HG03439 (cell line): ENCODE results near the gene FAM83G.

Source experiments
- ATAC-seq: cut with Tn5 transposase; IDR thresholded peaks from one replicate; pipeline ENCODE4 v1.9.1; 2021; ENCODE audit warnings: mild to moderate bottlenecking, moderate library complexity; ENCODE audit not compliant: unreplicated experiment

Gene FAM83G

DNA sequence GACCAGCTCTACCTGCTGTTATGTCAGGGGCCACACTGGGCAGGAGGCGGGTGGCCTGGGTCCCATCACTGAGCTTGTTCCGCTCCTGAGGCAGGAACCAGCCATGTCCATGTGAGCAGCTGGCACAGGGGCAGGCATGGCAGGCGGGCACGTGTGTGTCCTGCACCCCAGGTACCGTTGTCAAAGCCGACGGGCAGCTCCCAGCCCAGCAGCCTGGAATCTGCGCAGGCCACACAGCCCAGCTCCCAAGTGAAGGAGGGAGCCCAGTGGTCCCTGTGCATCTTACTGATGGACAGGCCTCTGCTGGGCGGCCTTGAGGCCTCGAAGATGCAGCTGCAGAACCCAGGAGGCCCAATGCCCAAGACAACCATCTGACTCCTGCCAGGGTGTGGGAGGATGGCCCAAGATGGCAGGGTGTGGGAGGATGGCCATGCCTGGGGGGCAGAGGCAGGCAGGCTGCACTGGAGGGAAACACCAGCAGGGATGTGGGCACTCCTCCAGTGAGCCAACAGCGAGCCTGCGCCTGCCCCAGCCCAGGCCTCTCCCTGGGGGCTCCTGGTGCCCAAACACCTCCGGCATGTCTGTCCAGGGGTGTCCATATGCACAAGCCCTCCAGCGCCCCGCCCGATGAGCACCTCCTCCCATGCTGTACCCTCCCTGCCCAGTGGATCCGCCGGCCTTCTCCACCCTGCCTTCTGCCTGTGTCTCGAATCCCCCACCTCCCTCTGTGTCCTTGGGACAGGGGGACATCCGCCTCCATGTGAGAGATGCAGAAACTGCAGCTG is 12.8 kb downstream of the FAM83G start:
- ATAC-seq: no peak

DNA sequence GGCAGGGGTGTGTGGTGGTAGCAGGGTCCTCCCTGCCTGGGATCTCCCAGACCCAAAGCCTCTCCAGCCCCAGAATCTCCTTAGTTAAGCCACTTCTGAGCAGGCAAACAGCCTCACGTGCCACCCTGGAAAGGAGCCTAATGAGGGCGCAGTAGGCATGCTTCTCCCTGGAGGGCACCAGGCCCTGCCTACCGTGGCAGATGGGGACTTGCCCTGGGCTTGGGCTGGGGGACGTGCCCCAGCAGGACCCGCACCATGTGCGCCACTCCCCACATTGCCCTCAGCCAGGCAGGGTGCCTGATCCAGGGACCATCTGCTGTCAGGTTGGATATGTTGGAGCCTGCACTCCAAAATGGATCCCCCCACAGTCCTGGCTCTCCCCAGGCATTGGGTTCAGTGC is 14.2 kb downstream of the FAM83G start:
- no peak for ATAC-seq

DNA sequence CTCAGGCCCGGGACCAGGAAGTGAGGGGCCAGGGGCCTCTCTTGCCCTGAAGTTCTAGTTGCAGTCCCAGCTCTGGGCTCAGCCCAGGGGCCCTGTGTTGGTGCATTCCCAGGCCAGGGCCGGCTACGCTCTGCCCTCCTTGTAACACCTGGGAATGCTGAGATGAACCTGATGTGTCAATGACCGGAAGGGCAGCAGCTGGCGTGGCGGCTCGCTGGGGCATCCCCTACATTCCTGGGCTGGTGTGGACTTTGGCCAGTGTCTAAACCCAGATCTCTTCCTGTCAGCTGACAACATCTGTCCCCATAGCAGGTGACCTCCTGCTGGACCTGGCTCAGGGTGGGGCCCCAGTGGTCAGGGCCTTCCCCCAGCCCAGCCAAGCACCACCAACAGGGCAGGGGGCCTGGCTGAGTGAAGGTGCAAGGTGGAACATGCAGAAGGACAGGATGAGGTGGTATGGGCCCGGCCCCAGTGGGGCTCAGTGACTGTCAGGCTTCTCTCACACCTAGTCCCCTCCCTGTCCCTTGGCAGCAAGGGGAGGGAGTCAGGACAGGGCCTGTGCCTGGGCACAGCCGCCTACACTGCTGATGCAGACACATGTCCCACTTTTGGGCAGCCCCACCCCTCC is 15.9 kb downstream of the FAM83G start:
- ATAC-seq: no peak

DNA sequence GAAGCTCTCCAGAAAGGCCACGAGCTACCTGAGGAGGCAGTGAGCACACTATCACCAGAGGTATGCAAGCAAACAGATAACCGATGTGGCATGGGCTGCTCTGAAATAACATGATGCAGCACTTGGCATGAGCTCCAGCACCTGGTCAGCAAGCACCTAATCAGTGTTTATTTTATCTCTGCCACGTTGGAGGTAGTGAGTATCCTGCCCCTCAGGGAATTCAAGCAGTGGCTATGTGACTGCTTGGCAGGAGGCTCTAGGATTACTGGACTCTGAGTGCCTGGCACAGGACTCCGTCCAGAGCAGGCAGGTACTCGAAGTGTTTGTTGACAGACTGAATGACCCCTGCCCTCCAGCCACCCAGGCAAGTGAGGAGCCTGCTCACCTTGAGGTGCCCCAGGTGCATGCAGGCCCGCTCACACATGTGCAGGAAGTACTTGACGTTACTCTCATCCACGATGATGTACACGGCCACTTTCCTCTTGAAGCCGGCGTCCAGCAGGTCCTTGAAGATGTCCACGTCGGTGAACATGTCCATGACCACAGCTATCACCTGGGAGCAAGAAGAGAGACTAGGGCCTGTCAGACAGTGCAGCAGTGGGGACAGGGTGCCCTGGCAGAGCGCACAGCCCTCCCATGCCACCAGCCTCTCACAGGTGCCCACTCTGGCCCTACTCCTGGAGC is 16.6 kb downstream of the FAM83G start:
- ATAC-seq: no peak

DNA sequence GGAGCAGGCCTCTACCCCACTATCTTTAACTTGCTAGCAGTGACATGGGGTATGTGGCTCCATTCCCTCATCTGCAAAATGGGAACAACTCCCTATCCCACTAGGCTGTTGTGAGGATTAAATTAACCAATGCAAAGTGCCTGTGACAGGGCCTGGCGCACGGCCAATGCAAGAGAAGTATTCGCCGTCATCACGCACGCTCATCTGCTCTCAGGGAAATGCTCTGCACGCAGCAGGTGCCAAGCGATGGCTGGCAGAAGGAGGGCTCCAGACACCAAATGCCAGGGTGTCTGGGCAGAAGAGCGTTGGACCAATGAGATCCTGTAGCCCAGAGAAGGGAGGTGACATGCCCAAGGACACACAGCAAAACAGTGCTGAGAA is 17.3 kb downstream of the FAM83G start:
- ATAC-seq: no peak

DNA sequence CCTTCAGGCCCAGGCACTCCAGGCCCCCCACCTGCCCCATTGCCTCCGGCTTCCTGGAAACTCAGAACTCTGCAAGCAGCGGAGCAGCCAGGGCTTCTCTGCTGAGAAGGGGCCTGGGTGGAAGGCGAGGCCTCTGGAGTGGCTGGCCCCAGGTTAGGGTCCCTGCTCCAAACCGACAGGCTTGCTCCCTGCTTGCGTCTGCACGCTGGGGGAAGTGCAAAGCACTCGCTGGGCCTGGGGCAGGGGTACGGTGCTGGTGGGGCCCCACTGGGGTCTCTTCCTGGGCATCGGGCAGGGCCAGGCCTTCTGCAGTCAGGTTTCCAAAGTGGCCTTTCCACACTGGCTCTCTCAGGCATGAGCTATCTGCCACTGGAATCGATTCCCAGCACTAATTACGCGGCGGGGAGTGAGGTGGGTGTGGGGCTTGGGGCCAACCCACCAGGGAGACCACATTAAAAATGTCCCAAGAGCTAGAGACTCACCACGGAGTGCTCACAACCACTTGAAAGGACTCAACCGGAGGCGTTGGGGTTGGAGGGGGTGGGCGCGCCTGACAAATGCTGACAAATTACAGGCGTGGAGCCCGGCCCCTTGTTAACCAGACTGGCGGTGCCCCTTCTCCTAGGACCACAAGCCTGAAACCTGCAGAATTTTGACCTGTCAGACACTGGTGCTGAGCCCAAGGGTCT is 17.9 kb downstream of the FAM83G start:
- no peak for ATAC-seq

DNA sequence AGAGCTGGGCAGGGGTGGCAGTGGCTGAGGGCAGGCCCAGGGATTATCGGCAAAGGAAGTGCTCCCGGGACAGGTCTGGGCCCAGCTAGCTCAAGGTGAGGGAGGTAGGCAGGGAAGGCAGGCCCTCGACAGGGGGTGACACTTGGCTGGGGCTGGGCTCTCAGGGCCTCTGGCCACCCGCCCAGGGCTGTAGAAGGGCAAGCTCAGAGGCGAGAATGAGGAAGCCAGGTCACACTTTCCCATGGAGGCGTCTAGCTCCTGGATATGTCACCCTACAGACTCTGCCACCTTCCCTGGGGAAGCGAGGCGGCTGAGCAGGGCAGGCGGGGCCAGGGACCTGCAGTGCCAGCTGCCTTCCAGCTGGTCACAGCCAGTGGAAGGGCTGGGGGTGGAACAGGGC is 19.1 kb downstream of the FAM83G start:
- ATAC-seq: no peak

DNA sequence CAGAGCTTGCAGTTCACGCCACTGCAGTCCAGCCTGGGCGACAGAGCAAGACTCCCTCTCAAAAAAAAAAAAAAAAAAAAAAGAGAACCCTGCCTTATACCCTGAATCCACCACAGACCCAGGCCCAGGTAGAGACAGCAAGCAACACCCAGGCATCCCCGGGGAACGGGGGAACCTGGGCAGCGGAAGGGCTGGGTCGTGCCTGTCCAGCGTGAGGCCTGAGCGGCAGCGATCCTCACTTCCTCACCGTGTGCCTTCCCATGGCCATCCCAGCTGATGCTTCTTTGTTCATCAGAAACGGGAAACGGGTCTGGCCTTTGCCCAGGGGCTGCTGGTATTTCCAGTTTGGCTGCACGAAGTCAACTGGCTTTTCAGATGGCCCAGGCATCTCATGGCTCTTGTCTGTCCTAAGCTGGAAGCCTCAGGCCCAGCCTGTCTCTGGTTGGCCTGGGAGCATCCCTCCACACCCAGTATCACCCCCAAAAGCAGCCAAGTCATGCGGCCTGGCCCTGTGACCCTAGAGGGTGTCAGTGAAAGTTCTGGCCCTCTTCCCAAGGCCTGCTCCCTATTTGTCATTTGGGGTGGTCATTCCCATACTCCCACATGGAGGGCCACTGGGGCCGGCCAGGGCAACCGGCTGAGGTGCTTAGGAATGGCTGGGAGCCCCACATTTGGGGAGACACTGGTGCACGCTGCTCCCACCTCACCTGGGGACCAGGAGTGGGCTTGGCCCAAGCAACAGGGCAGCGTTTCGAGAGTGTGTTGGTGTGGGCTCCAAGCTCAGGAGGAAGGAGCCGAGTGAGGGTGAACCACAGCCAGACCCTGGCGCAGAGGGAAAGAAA is 20.1 kb downstream of the FAM83G start:
- ATAC-seq: no peak

DNA sequence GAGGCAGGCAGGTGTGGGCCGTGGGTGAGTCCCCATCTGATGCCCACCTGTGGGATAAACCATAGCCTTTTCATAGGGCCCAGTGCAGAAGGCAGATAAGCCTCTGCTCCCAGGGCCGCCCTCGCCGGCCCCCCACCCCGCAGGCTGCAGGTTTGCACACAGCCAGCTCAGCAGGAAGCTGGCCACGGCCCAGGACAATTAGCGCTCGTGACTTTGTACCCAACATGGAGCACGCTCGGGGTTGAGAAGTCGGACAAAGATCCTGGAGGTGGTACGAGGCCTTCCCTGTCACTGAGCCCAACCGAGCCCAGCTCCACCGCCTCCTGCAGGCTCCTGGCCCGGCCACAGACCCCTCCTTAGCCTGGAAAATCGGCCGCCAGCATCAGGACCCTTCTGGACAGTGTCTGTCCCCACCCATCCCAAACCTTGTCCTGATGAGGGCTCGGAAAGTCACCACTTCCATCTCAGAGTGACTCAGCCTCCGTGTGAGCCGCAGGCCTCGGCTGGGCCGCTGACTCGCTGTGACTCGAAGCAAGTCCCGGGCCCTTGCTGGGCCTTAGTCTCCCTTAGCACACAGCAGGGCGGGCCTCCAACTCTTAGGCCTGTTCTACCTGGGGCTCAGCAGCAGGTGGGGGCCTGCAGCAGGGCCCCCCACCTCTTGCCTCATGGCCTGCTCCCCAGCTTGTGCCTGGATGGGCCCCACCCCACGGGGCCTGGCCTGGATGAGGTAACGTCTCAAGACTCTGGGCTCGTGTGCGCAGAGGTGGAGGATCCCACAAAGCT is 22.7 kb downstream of the FAM83G start:
- no peak for ATAC-seq

DNA sequence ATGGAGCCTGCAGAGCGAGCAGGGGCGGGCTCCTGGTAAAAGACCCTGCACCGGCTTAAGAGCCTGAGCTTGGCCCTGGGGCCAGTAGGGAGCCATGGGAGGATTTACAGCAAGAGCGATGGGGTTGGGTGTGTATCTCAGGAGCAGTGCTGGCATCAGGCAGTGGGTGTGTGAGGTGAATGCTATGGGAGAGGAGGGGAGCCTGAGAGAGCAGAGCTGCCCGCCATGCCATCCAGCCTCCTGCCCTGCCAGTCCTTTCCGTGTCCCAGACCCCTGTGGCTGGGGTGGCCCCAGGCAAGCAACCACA is 23.3 kb downstream of the FAM83G start:
- ATAC-seq: no peak

DNA sequence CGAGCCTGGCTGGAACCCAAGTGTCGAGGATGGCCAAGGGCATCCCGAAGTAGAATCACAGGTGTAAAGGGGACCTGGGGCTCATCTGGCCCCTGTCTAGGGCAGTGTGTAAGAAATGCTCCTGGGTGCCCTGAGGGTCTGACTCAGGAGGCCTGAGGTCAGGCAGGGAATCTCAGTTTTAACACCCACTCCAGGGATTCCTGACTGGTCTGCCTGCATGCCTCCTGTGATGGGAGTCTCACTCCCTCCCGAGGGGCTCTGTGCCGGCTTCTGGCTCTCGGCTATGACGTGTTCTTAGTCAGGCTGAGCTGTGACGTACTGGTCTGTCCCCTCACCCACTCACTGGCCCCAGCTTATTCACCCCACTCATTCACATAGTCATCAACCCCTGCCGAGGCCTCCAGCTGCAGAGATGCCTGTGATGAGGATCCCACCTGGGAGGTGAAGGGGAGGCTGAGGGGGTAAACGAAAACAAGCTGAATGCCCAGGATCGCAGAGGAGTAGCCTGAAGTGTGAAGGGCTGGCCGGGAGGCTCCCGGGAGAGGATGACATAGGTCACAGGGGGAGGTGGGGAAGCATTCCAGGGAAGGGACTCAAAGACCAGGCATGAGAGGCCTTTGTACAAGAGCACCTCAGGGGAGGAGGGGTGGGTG is 23.8 kb downstream of the FAM83G start:
- ATAC-seq: no peak

DNA sequence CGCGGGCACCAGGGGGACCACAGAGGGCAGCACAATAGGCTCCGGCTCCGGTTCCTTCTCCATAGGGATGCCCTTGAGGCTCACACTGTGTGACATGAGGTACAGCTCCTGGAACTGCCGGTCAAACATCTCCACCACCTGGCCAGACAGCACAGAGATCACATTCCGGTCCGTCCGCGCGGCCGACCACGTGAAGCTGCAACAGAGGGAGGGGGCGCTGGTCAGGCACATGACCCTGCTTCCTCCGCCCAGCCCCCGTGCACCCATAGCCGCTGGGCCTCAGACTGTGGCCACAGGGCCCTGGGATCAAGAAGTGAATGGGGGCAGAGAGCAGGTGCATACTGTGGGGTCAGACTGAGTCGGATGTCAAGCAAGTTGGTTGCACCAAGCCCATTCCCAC is 25.9 kb downstream of the FAM83G start:
- no peak for ATAC-seq

DNA sequence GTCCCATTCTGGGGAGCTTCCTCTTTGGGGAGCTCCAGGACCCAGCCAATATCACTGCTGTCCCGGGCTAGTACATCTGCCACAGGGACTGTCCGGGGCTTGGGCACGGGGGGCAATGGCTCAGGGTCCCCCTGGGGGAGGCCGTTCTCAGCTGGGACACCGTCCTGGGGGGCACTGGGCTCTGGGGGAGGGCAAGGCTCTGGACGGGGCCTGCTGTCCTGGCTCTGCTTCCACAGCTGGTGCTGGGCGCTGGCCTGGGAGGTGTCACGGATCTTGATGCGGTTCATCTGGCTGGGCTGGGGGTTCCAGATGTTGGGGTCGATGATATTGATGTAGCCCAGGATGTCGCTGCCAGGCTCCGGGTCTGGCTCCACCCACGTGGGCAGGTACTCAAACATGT is 26.5 kb downstream of the FAM83G start:
- ATAC-seq: no peak

DNA sequence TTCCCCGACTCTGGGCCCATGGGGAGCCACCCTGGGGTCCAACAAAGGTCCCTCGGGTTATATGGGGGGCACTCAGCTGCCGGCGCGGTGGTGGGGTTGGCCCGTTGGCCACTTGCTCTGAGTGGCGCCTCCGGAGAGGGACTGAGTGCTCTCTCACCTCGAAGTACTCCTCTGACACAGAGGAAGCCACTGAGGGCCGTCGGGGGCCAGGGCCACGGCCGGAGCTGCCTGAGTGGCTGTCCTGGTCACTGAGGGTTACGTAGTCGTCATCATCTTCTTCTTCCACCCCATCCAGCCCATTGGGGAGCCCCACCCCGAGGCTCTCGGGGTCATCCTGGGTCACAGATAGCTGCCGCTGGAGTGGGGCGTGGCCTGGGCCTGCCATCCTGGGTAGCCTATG is 26.9 kb downstream of the FAM83G start:
- ATAC-seq: no peak

DNA sequence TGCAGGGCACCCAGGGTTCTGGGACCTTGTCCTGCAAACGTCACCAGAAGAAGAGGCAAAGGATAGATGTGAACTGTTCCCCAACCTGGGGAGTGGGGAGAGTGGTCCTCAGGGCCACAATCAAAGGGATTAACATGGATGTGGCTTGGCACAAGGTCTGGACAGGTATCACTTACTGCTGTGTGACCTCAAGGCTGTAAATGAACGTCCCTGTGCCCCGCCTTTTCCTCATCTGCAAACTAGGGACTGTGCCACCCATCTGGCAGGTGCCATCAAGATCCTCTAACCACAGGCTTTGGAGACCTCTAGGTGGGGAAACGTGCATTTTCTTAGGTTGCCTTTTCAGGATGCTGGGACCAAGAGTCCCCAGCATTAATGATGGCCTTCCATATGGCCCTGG is 27.5 kb downstream of the FAM83G start:
- no peak for ATAC-seq

DNA sequence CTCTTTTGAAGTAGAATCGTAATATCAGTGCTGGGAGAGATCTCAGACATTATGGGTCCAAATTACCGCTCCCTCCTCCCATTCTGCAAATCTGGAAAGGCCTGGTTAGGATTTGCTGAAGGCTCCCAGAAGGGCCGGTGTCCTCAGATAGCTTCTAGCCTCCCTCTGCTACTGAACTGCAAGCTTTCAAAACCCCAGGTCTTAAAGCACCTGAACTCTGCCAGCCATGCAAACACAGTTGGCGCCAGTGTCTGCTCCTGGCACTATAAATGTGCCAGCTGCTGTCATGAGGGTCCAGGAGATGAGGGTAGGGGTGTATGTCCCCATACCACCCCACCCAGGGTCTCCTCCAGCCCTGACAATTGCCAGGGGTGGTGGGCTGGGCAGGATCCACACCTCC is 28.4 kb downstream of the FAM83G start:
- ATAC-seq: no peak

DNA sequence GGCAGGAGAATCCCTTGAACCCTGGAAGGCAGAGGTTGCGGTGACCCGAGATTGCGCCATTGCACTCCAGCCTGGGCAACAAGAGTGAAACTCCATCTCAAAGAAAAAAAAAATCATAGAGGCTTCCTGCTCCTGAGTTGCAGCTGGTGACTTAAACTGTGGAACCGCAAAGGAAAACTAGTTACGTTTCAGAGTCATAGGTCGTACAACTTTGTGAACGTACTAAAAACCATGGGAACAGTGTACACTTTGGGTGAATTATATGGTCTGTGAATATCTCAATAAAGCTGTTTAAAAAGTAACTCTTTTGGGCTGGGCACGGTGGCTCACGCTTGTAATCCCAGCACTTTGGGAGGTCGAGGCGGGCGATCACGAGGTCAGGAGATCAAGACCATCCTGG is 29.0 kb downstream of the FAM83G start:
- ATAC-seq: no peak

DNA sequence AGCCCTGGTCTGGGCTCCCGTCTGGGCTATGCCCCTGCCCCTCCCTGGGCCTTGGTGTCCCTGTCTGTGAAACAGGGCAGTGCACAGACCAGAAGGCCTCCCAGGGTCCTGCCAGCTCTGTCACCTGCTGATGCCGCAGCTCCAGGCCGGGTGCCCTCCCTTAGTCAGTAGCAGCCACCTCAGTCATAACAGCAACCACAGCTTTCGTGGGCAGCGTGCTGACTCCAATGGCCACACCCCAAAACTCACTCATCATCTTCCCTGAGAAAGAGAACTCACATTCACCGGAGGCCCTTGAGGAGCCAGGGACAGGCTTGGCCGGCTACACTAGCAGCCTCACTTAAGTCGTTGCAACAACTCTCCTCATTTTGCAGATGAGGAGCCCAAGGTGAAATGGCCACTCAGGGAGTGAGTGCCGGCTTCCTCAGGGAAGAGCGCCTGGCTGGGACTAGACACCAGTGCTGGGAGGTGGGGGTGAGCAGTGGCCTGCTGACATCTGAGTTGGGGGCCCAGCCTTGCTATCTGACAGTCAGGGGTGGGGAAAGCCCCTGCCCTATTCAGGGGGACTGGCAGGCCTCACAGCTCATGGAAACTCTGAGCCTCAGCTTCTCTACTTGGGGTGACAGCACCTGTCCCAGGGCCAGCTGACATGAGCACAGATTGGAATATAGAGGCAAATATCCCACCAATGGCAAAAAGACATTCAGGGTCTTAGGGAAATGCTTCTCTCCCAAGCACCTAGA is 30.0 kb downstream of the FAM83G start:
- no peak for ATAC-seq

DNA sequence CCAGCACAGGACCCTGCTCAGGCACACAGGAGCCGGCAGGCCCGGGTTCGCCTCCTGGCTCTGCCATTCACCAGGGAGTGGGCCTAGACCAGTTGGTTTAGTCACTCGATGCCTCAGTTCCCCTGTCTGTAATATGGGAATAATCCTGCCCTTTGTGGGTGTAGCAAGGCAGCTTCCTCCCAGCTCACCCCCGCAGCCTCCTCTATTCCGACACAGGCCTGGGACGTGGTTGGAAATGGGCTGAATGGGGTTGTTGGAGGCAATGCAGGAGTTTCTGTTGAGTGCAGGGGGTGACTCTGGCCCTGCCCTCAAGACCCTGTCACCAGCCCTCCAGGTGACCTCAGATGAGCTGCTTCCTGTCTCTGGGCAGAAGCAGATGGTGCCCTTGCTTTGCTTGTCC is 32.8 kb downstream of the FAM83G start:
- ATAC-seq: no peak
